GM21619 (cell line): ENCODE measurements around the gene ROBO1.

Experiments used
- ATAC-seq: cut with Tn5 transposase; IDR thresholded peaks from one replicate; pipeline ENCODE4 v1.9.1; 2021; ENCODE audit not compliant: unreplicated experiment

The ROBO1 gene

DNA sequence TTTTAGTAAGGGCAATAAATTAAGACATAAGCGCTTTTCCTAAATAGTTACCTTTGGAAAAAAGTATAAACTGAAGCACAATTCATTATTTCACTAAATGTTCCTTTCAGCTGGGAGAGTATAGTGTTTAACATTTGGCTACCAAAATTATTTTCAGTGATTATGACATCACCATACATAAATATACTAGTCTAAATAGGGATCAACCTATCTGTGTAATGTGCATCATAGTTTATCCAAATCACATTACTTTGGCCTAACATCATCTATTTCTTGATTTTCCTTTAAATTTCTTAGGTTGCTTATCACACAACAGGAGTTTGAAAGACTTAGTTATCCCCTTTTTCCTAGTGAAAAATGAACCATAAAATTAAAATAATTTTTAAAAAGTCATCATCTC is 738.9 kb downstream of the ROBO1 start:
- no peak for ATAC-seq

DNA sequence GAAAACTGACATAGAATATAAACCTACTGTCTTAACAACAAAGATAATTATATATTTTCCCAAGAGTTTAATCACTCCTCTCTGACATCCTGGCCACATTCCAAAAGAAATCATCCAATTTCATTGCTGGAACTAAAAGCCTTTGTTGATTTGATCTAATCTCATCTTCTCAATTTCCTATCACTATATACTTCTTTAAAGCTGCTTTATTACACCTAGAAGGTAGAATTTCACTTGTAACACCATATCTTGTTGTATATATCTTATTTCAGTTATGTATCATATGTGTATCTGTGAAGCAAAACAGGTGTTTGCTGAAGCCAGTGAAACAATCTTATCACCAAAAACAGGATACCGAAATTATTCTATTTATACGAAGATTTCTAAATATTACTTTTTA is 740.2 kb downstream of the ROBO1 start:
- no peak for ATAC-seq

DNA sequence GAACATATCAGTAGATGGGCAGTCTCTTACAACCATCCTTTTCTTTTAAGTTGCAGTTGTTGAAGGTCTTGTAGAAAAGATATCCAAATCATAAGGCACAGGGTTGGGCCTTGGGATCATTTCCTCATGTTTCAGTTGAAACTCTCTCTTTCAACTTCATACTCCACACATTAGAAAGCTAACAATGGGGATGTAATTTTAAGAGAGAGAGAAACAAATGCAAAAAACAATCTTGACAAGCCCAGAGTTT is 747.9 kb downstream of the ROBO1 start:
- no peak for ATAC-seq

DNA sequence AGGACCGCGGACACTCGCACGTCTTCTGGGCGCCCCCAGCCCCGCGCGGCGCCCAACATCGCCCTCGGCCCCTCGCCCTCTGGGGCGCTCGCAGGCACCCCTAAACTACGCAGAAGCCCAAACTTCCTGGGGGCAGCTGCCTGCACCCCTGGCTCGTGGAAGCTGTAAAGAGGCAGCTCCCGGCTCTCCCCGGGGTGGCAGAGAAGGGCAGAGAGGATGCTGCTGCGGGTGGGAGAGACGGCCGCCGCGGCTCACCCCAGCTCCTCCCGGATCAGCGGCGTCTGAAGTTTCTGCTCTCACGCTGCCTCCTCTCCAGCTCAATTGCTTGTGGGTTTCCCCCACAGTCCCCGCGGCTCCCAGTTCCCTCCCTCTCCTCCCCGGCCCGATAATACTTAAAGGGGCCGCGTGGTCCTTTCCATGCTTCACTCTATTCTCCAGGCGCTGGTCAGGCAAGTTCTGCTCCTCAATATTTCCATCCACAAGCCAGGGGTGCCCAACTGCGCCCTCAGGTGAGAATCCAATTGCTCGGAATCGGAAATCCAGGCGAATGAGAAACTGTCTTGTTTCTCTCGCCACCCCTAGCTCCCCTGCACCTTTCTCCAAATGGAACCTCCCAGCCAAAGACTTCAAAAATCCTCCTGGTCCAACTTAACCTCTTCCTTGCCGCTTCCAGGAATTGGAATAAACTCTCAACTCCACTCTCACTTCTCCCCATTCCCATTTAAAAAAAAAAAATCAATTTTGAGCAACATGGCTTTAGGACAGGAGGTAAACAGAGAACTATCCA is 748.5 kb downstream of the ROBO1 start:
- ATAC-seq: no peak

DNA sequence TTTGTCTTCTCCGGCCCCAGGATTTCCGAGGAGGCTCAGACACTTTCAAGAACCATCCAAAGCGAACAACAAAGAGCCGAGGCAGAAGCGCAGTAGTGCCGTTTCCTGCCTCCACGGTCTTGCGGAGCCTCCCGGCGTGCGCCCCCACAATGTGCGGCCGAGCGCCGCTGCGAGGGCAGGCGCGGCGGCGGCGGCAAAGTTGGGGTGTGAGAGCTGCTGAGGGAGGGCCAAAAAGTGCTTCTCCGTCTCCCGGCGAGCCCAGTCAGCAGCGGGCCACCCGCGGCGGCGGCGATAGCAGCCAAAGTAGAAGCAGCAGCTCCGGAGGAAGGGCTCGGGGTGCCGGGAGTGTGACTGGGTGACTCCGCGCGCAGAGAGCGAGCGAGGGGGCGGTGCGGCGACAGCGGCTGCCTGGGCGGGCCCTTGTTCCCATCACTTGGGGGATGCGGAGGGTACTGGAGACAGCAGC is 749.1 kb downstream of the ROBO1 start:
- no peak for ATAC-seq

DNA sequence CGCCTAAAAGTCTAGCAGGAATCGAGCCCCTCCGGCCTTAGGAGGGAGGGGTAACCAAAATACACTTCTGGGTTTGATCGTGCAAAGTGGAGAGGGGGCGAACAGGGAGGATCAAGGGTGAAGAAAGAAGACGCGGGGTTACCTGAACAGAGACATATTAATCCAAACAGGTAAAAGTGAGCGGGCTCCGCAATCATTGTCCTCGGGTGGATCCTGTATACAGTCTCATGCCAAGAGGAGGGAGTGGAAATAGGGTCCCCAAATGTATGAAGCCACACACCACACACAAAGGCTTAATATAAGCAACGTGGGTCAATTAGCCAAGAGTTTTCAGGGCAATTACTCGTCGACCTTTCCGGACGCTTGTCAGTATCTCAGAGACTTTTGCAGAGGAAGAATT is 749.5 kb downstream of the ROBO1 start:
- no peak for ATAC-seq

DNA sequence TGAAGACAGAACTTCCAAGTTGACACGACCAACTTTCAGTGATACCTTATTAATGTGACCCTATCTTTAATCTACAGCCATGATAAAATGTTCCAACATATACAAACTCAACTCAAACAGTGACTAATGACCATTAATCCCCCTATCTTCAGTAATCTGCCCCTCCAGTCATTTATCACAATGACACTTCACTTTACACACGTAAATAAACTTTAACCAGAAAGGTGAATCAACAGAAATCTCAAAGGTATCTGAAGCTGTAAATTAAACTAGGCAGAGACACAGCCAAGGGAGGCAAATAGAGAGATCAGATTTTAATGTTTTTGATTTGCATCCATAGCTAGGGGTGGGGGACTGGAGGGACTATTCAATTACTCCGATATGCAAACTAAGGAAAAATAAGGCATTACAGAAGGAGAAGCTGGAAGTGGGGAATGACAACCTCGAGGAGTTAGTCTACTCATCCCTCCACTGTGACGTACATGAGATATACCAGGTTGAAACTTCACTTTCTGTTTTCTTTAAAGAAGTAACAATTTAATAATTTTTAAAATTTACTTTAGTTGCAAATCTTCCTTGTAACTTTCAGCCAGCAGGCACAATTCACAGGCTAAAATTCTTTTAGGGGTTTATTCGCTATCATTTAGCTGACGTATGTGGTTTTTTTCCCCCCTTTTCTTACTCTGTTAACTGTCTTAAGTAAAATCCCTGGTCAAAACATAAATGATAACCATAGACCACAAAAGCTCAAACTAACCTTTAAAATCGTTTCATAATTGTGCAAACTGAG is 751.0 kb downstream of the ROBO1 start:
- ATAC-seq: no peak

DNA sequence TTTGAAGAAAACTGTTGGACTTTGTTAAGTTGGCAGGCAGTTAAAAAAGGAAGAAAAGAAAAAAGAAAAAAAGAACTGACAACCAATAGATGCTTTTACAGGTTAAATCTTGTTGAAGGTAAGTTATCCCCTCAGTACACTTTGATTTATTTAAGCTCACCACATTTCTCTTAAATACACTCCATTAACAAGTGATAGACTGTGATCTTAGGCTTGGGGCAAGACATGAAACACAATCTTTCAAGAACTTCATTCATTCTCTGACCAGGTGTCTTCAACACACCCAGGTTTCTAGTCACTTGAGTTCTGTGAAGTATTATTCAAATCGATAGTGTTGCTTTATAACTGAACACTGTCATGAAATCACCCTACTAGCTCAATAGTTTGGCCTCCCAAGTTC is 751.9 kb downstream of the ROBO1 start:
- ATAC-seq: no peak

DNA sequence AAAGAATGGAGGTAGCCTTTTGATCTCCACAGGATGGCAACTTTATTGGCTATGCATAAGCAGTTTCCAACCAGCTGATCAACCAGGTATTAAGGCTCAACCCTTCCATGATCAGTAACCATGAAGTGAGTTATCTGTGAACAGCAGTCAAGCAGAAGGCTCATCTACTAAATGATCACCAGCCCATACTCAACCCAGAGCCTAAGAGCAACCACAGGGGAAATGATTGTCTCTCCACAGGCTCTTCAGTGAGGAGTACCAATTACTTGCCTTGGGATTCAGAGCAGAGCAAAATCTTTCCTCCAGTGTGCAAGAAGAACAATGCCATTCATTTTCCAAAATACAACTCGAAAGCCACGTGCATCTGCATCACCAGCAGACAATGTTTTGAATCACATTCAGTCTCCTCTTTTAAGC is 754.8 kb downstream of the ROBO1 start:
- ATAC-seq: no peak

DNA sequence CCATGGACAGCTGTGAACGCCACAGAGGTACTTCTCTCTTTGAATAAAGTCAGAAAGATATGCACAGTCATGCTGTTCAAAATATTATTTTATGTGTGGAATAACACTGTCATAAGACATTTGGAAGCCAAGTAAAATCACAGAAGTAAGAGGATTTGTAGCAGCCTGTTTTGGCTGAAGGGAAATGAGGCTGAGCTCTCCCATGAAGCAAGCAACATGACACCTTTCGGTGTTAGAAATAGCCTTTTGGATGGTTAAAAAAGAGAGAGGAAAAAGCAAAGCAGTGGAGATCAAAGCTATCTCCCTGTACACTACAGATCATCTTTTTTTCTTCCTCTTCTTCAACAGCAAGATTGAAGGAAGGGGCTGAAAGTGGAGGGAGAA is 755.3 kb downstream of the ROBO1 start:
- no peak for ATAC-seq

DNA sequence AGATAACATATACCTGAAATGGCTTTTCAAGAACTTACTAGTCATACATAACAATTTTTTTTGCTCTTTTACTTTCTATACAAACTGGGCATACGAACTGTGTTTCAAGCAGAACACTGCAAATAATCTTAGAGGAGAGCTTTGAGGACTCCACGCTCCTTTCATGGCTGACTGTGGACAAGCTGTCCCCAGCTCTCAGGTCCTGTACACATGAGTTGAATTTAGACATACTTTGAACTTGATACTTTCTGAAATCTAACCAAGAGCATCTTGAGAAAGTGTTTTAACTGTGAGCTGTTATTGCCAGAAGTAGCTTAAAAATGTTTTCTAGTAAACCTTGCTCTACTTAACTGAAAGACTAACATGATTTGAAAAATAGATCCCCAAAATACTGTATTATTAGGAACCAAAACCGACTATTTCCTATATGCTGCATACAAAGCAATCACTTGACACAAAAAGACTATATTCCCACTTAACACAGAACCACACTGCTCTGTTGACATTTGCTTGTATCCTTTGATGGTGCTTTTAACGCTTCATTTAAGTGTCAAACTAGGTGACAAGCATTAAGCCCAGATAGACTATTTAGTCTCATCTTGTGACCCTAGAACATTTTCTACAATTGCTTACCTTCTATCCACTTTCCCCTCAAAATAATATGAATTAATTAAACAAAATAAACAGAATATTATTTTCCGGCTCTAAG is 755.8 kb downstream of the ROBO1 start:
- ATAC-seq: no peak

DNA sequence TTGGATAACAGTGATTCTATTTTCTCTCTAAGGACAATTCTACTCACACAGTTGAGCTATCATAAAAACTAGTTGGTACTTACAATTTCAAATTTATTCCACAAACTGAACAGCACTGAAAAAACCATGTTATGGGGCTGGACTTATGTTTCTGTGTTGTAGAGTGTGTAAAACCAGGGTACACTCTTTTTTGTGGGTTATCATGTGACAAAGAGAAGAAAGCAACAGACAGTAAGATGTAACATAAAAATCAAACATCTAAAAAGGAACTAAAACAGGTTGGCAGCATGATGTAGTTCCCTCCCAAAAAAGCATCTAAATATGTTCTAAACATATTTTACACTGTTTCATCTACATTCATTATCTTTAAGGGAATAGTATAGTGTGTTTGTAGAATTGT is 757.9 kb downstream of the ROBO1 start:
- ATAC-seq: no peak

DNA sequence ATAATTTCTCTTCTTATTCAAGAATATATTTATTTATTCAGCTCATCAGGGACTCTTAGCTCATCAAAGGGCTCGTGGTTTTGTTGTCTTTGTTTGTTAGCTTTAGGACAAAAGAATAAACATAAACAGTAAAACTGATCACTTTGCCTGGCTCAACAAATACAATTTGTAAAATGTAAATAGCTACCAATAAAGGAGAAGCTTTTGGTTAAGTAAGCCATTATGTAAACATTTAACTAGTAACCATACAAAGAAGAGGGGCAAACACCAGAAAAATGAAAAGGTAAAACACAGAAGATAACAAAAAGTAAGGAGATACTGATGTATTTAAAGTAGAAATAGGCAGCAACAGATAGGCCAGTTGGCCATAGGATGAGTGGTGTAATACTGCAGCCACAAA is 761.7 kb downstream of the ROBO1 start:
- ATAC-seq: no peak

DNA sequence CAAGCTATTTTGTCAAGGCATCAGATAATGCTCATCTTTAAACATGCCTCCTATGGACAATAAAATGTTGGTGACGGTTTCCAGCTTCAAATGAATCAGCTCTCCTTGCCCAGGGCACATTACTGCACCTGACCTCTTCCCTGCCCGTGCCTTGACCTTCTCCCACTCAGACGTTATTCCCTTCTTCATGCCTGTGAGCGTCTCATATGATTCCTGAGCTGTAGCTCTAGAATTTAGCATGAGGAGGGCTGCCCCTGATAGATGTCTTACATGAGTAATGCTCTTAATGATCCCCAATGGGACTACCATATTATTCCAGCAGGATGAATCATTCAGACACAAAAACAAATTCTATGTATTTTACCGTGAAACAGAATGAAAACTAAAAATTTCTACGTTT is 762.7 kb downstream of the ROBO1 start:
- ATAC-seq: no peak

DNA sequence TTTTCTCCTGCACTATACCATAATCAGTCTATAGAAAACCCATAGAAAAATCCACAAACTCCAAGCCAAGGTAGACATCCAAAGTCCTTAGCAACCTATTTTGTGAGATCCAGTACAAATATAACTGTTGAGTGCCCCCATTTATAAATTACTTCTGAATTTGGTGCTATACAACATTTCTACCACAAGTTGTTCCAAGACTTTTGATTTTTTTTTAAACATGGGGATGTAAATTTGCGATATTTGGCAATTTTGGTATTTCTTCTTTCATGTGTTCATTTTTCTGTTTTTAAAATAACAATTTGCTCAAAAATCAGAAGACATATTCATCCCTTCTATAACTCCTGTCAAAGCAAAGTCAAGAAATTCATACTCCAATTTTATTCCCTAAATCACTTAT is 763.8 kb downstream of the ROBO1 start:
- ATAC-seq: no peak

DNA sequence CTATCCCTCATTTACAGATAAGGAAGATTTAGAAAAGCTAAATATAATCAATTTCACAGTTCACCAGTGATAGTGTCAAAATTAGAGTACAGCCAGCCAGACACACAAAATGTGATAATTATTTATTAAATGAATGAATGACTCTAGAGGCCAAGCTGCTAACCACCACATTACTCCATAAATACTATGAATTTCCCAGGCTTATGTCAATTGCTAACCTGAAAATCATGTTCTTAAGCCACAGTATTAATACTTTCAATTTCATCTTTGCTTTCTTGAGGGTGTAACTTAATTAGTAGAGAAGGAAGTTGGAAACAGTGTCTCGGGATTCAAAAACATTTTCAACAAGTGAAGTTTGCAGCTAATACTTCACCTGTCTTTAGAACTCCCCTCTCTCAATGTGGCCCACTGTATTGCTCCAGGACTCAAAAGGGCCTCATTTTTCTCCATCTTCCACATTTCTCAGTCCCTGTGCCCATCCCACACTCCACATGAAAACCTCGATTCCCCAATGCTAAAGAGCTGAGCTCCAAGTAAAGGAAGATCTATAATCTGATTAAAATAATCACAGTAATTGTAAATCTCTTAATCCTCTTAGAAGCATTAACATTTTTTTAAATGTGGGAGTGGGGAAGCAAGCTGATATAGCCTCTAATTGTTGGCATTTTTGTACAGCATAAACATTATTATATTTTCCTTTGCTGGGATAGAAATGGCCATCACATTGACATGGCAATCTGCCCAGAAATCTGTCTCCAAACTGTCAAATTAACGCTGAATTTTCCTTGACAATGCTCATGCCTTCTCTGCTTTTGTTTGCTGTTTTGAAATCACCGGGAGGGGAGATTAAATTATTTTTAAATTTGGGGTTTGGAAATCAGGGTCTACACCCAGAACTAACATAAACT is 765.1 kb downstream of the ROBO1 start:
- ATAC-seq: no peak

DNA sequence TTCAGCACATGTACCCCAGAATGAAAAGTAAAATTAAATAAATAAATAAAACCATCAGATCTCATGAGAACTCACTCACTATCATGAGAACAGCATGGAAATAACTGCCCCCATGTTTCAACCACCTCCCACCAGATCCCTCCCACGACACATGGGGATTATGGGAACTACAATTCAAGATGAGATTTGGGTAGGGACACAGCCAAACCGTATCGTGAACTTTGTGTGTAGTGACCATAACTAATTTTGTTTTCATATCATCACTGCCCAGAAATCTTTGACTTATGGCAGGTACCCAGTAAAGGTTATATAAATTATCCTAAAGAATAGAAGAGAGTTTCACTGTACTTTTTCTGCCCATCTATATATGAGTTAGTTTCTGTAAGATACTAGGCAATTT is 766.5 kb downstream of the ROBO1 start:
- no peak for ATAC-seq

DNA sequence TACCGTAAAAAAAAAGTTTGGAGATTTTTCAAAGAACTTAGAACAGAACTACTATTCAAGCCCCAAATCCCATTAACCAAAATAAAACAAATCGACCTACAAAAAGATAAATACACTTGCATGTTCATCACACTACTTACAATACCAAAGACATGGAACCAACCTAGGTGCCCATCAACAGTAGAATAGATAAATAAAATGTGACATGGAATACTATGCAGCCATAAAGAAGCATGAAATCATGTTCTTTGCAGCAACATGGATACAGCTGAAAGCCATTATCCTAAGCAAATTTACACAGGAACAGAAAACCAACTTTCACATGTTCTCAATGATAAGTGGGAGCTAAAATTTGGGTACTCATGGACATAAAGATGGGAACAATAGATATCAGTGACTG is 768.7 kb downstream of the ROBO1 start:
- no peak for ATAC-seq

DNA sequence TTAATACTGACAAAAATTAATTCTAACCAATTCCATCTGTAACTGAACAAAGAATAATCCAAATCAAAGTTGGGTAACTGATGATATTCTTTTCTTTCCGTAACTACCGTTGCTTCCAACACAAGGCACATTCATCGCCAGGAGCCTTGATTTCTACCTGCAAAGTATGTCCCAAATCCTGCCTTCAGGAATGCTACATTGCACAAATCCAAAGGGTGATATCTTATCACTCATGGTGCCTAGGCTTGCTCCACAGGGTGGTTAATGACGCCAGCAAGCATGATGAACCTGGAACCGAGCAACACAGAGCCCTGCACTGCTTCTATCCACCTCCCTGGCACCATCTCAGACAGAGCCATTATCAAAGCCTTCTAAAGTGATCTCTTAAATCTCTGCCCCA is 772.7 kb downstream of the ROBO1 start:
- ATAC-seq: no peak

DNA sequence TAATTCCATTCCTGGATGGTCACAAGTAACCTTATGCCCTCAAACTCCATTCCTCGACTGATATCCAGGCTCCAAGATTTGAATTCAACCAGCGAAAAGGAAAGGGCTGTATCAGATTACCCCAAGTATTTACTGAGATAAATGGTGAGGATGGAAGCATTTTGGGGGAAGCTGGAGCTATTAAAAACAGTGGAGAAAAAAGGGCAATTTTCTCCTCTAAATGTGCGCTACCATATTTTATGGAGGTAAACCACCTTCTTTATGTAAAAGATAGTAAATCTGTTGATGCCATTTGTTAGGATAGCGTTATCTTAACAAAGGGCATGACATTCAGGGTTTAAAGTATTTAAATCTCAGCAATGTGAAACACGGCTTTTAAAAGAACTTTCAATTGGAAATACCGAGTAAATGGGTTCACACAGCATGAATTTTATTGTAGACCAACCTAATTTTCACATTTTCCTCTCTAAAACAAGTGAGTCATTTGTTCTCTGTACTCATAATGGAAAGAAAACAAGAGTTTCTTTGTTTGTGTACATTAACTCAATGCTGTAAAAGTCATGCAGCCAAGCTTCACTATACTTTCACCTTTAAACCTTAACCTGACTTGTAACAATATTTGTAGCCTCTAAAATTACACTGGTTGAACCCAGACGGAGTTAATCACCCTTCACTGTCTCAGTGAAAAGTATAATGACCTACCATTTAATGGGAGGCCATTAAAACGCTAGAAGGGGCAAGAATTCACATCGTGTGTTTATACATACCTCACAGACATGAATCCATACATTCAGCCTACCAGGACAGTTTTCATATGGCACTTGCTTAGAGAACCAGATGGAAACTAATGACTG is 773.4 kb downstream of the ROBO1 start:
- no peak for ATAC-seq
